Loucy (cell line): ENCODE results near the gene AKR1A1.

ENCODE experiments used
- H2AFZ ChIP-seq: fragments of 200-600 bp; sonication (generic); 2 replicates; pipeline ENCODE4 v1.6.0; 2016; ENCODE audit warnings: antibody characterized with exemption, mild to moderate bottlenecking, low read length, moderate library complexity
- H3F3A ChIP-seq: fragments of 200-600 bp; 2 replicates; pipeline ENCODE4 v1.6.0; 2016; ENCODE audit warnings: antibody characterized with exemption, low read depth, mild to moderate bottlenecking
- H3K27me3 ChIP-seq: fragments of 200-600 bp; sonication (generic); 2 replicates; pipeline ENCODE4 v1.6.1; 2014; ENCODE audit warnings: low read length, mild to moderate bottlenecking; ENCODE audit not compliant: insufficient read depth, poor library complexity, severe bottlenecking
- H3K36me3 ChIP-seq: fragments of 200-600 bp; sonication (generic); 2 replicates; pipeline ENCODE4 v1.6.1; 2016; ENCODE audit warnings: low read length; ENCODE audit not compliant: insufficient read depth
- H3K4me1 ChIP-seq: fragments of 200-600 bp; sonication (generic); 2 replicates; pipeline ENCODE4 v1.5.1; 2014; ENCODE audit warnings: low read length, mild to moderate bottlenecking; ENCODE audit not compliant: insufficient read depth, poor library complexity, severe bottlenecking
- H3K4me2 ChIP-seq: fragments of 200-600 bp; sonication (generic); 2 replicates; pipeline ENCODE4 v1.6.0; 2014; ENCODE audit warnings: antibody characterized with exemption, low read length, low read depth, mild to moderate bottlenecking; ENCODE audit not compliant: poor library complexity, severe bottlenecking
- H3K4me3 ChIP-seq: fragments of 200-600 bp; sonication (generic); 2 replicates; pipeline ENCODE4 v1.5.1; 2014; ENCODE audit warnings: low read length, mild to moderate bottlenecking, mixed read lengths; ENCODE audit not compliant: poor library complexity, severe bottlenecking
- H3K79me2 ChIP-seq: fragments of 200-600 bp; sonication (generic); 2 replicates; pipeline ENCODE4 v1.6.1; 2014; ENCODE audit warnings: low read length; ENCODE audit not compliant: insufficient read depth
- H3K9ac ChIP-seq: fragments of 200-600 bp; sonication (generic); 2 replicates; pipeline ENCODE4 v1.6.0; 2014; ENCODE audit warnings: mild to moderate bottlenecking, low read depth, low read length, moderate library complexity; ENCODE audit not compliant: poor library complexity, severe bottlenecking
- H3K9me2 ChIP-seq: fragments of 200-600 bp; sonication (generic); replicated peaks from 2 replicates; pipeline ENCODE4 v1.6.1; 2016; ENCODE audit warnings: low read depth, low read length, mixed read lengths
- H3K9me3 ChIP-seq: fragments of 200-600 bp; sonication (generic); 2 replicates; pipeline ENCODE4 v1.6.1; 2014; ENCODE audit warnings: mild to moderate bottlenecking, antibody characterized with exemption, low read length, low read depth; ENCODE audit not compliant: insufficient read depth
- H4K20me1 ChIP-seq: fragments of 200-600 bp; sonication (generic); 2 replicates; pipeline ENCODE4 v1.6.0; 2014; ENCODE audit warnings: antibody characterized with exemption, low read length, mild to moderate bottlenecking; ENCODE audit not compliant: insufficient read depth, poor library complexity, severe bottlenecking
- CTCF ChIP-seq: fragments of 200-600 bp; sonication (generic); conservative IDR thresholded peaks from 2 replicates; pipeline ENCODE4 v1.5.1; 2014; ENCODE audit warnings: mild to moderate bottlenecking, antibody characterized with exemption, low read length
- EZH2phosphoT487 ChIP-seq: fragments of 200-600 bp; IDR thresholded peaks from 2 replicates; pipeline ENCODE4 v1.6.1; 2018; ENCODE audit warnings: antibody characterized with exemption, mild to moderate bottlenecking, moderate library complexity, borderline replicate concordance

Gene AKR1A1

GRCh38 chr1:45554198-45554597 lies 3.6 kb downstream of the AKR1A1 start:
- Histone ChIP-seq H3K4me3 (peak overlapping the region; percentile 52), H2AFZ (no peak overlapping the region), H3K4me1 (peaks cover 43% of the 10 kb centered on the region), H3K9me2 (no peaks in the 10 kb centered on the region), H3K79me2 (peaks cover 88% of the 10 kb centered on the region), H3K36me3 (0 out of 2 replicates have a peak, but pooled peaks cover 3% of the 10 kb centered on the region), H3F3A (no peaks in the 10 kb centered on the region; the same call in 1 of the 2 replicates), H3K4me2 (peak overlapping the region; percentile 100), H3K9ac (peak overlapping the region; percentile 41), H4K20me1 (peaks cover 55% of the 10 kb centered on the region), H3K27me3 (no peaks in the 10 kb centered on the region), H3K9me3 (no peaks in the 10 kb centered on the region)
- TF ChIP-seq EZH2phosphoT487 (no peak), CTCF (no peak)

GRCh38 chr1:45557422-45557944 lies 6.9 kb downstream of the AKR1A1 start:
- peak overlapping the region; percentile 55 for H3K9ac ChIP-seq
- H3K9me2 ChIP-seq, result no peaks in the 10 kb centered on the region
- no peak overlapping the region for H2AFZ ChIP-seq
- no peaks in the 10 kb centered on the region; the same call in 1 of the 2 replicates for H3F3A ChIP-seq
- H3K36me3 ChIP-seq, result peaks cover 15% of the 10 kb centered on the region; the same call in 1 of the 2 replicates
- H3K4me3 ChIP-seq, result no peak overlapping the region
- H3K4me2 ChIP-seq, result peak overlapping the region; percentile 31
- peaks cover 34% of the 10 kb centered on the region for H3K4me1 ChIP-seq
- TF ChIP-seq EZH2phosphoT487 (no peak), CTCF (no peak)
- peaks cover 90% of the 10 kb centered on the region for H3K79me2 ChIP-seq
- H3K9me3 ChIP-seq, result no peaks in the 10 kb centered on the region
- no peaks in the 10 kb centered on the region for H3K27me3 ChIP-seq
- H4K20me1 ChIP-seq, result peaks cover 54% of the 10 kb centered on the region

GRCh38 chr1:45563843-45564242 lies 13.2 kb downstream of the AKR1A1 start:
- Histone ChIP-seq H4K20me1 (peaks cover 17% of the 10 kb centered on the region), H3K79me2 (peaks cover 44% of the 10 kb centered on the region), H3K36me3 (peaks cover 60% of the 10 kb centered on the region; the same call in 1 of the 2 replicates), H3K4me3 (no peak overlapping the region), H3K9ac (no peak overlapping the region), H3K27me3 (no peaks in the 10 kb centered on the region), H3K4me2 (no peak overlapping the region), H2AFZ (no peak overlapping the region), H3K9me3 (no peaks in the 10 kb centered on the region), H3K4me1 (peaks cover 7% of the 10 kb centered on the region), H3F3A (no peaks in the 10 kb centered on the region), H3K9me2 (no peaks in the 10 kb centered on the region)
- TF ChIP-seq CTCF (no peak), EZH2phosphoT487 (no peak)
